Retinal pigment epithelial cell (primary cell): ENCODE results near the gene COMP.

ENCODE experiments used
- DNase-seq: peaks from one replicate; pipeline ENCODE4 v3.0.0-alpha.2; 2010; ENCODE audit warnings: low read depth
- H3K4me3 ChIP-seq: 2 replicates; pipeline ENCODE4 v1.5.1; 2011; ENCODE audit warnings: mild to moderate bottlenecking, low read length, control low read depth, moderate library complexity
- TF ChIP-seq, protein P1 (sequence below): conservative IDR thresholded peaks from 2 replicates; pipeline ENCODE4 v1.5.1; 2011; ENCODE audit warnings: low read depth, low read length, control low read depth, inconsistent platforms

The COMP gene

DNA sequence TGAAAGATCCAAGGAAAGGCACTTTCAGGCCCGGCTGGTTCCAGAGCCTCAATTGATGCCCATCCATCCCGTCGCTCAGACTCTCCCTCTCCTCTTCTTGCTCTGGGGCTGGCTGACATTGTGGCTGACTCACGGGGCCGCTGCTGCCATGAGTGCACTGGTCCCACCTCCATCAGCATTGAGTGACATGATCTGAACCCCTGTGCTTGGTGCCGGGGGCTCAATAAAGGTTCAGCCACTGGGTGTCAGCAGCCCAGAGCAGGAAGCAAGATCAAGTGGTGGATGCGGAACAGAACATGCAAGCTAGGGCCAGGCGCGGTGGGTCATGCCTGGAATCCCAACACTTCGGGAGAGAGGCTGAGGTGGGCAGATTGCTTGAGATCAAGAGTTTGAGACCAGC lies 39.5 kb downstream of the COMP start:
- TF ChIP-seq, protein P1, sequence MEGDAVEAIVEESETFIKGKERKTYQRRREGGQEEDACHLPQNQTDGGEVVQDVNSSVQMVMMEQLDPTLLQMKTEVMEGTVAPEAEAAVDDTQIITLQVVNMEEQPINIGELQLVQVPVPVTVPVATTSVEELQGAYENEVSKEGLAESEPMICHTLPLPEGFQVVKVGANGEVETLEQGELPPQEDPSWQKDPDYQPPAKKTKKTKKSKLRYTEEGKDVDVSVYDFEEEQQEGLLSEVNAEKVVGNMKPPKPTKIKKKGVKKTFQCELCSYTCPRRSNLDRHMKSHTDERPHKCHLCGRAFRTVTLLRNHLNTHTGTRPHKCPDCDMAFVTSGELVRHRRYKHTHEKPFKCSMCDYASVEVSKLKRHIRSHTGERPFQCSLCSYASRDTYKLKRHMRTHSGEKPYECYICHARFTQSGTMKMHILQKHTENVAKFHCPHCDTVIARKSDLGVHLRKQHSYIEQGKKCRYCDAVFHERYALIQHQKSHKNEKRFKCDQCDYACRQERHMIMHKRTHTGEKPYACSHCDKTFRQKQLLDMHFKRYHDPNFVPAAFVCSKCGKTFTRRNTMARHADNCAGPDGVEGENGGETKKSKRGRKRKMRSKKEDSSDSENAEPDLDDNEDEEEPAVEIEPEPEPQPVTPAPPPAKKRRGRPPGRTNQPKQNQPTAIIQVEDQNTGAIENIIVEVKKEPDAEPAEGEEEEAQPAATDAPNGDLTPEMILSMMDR, result no peak
- no peak for DNase-seq
- no peak overlapping the region for H3K4me3 ChIP-seq

DNA sequence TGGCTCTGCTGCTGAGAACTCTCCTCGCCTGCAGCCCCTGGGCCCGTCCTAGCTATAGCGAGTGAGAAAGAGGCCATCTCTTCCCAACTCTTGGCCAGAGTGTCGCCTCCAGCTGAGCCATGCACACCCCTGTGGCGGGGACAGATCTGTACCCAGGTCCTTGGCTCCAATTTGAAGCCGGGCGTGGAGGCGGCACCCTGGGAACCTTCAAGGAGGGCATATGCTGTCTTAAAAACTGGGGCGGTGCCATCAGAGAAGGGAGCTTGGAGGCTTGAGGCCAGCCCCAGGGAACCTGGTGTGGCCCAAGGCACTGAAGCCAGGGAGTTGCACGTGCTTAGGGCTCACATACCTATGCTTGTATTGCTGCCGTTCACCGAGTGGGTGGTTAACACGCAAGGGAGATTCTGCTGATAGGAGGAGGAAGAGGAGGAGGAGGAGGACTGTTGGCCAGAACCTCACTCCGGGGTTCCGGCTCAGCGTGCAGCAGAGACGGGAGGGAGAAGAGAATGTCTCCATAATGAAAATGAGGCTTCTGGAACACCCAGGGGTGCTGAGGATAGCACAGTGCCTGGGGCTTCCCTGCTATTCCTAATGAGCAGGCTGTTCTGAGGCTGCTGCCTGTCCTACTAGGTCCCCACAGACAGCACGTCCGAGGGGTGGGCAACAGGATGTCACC lies 40.7 kb downstream of the COMP start:
- TF ChIP-seq, protein P1, result no peak
- no peak for DNase-seq
- H3K4me3 ChIP-seq, result no peak overlapping the region

DNA sequence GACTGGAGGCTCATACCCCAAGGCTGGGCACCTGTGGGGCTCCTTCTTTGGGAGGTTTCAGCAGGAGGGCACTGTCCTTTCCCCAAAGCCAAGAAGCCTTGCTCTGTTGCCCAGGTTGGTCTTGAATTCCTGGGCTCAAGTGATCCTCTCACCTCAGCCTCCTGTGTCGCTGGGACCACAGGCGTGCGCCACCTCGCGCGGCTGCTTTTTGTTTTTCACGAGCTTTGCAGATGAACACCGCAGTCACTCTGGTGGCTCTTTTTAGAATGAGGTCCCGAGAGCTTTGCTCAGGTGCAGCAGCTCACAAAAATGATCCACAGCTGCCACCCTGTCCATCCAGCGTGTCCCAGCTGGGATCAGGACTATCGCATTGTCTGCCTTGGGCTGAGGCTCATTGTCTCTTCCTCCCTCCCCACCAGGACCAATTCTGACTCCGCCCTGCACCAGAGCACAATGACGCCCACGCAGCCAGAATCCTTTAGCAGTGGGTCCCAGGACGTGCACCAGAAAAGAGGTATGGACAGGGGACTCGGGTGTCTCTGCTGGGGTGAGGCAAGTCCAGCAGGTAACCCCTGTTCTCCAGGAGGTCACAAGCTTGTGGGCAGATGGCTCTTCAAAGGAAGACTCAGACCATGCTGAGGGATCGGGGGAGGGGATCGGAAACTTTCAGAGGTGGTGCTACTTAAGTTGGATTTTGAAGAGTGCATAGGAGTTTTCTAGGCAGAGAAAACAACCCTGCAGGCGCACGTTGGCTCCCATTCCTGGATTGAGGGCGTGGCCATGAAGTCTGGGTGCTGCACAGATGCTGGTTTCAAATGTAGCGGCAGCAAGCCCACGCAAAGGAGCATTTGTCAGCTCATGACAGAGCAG lies 41.5 kb downstream of the COMP start:
- DNase-seq, result no peak
- TF ChIP-seq, protein P1, result no peak
- H3K4me3 ChIP-seq, result no peak overlapping the region

DNA sequence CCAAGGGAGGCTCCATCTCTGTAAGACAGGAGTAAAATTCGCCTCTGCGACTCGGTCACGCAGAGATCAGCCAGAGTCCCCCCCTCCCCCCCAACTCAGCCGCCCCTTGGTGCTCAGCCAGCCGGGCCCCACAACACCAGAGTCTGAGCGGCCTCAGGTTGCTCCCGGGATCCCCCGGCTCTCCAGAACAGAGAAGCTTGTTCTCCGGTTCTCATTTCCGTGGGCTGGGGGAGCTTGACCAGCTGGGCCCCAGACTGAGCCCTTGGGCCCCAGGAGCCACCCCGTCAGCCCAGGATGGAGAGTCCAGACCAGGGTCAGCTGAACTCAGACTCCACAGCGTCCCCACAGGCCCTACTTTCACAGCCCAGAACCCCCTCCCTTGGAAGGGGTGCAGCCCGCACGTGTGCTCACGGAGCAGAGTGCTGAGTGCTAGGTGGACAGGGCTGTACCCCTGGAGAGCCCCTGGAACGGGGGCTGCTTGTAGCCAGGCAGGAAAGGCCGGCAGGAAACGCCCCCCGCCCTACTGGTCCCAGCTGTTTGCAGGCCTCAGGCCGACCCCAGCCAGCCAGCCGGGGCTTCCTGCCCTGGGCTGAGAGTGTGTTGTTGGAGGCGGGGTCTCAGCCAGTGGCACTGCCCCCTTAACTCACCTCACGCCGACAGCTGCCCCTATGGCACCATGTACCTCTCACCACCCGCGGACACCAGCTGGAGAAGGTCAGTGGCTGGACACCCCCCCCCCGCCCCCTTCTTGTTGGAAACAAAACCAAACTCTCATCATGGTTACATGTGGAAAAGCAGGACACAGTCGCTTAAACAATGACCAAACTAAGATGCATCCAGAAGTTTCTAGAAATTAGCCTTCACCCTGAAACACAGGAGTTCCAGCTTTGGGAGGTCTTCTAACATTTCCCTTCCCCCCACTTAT lies 44.4 kb downstream of the COMP start:
- DNase-seq, result no peak
- TF ChIP-seq, protein P1, result no peak
- H3K4me3 ChIP-seq, result no peak overlapping the region

DNA sequence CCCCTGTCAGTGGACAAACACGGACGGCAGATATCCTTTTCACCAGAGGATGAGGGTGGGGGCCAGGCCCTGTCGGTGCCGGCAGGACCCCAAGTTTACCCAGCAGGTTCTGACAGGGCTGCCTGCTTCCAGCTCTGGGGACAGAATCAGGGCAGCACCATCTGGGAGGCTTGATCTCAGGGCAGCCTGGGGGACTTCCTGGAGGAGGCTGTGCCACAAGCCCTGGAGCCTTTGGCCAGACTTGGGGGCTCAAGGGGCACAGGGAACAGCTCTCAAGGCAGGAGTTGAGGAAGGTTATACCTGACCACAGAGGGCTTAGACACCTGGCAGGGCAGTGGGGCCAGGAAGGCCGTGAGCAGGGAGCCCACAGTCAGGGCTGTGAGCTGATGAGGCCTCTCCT lies 45.2 kb downstream of the COMP start:
- no peak for DNase-seq
- TF ChIP-seq, protein P1, result no peak
- H3K4me3 ChIP-seq, result no peak overlapping the region

DNA sequence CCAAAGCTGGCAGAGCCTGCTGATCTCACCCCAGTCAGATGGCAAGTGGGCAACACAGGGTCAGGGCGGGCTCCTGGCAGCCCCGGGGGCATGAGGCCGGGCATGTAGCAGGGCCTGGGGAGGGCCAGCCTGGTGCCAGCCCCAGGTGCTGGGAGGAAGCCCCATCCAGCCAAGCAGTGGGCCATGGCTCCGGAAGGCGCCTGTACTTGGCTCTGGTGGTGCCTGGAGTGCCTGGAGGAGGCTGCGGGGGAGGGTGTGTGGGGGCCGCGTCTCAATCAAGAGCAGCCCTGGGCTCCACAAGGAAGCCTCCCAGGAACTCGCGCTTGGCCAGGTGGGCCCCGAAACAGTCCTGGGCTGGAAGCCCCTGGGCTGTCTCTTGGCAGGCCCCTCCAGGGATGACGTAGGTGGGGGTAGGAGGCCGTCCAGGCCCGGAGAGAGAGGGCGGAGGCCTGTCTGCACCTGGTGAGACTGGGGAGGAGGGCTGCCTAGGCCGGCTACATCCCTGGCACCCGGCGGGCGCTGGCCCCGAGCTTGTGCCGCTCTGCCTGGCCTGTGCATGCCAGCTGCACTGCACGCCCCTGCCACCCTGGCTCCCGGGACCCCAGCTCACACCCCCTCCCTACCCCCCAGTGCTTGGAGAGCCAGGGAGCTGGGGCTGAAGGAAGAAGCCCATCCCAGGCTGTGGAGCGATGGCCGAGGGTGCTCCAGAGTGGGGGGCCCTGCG lies 45.9 kb downstream of the COMP start:
- TF ChIP-seq, protein P1, result no peak
- no peak for DNase-seq
- no peak overlapping the region for H3K4me3 ChIP-seq
